Calu3 (cell line): ENCODE data around the gene STXBP2. TPM values are rescaled to one million over a fixed set of nuclear protein-coding genes. Genes with fewer than 3 reads are reported as not detected.

Experiments used
- BruUV-seq: library from RNA; stranded (reverse); fragments of 400-500 nt; replicated peaks from 2 replicates; lab custom pipeline; 2021; lab: Mats Ljungman, UMichigan
- CTCF ChIA-PET: fragments of 300-600 bp; sonication (Branson Sonifier 250); formaldehyde crosslinking; loops from one replicate; lab custom pipeline; 2022; ENCODE audit warnings: antibody characterized with exemption; lab: Charles Lee
- DNase-seq: peaks from one replicate; pipeline ENCODE4 v3.0.0; 2022
- H3K27ac Mint-ChIP-seq: one replicate; pipeline ENCODE4 v1.8.0; 2022; ENCODE audit warnings: mixed read lengths; ENCODE audit not compliant: unreplicated experiment
- H3K27me3 Mint-ChIP-seq: one replicate; pipeline ENCODE4 v1.8.0; 2022; ENCODE audit warnings: mixed read lengths; ENCODE audit not compliant: unreplicated experiment
- H3K36me3 Mint-ChIP-seq: one replicate; pipeline ENCODE4 v1.8.0; 2022; ENCODE audit warnings: mild to moderate bottlenecking, moderate library complexity, mixed read lengths; ENCODE audit not compliant: insufficient read depth, unreplicated experiment
- H3K4me1 Mint-ChIP-seq: one replicate; pipeline ENCODE4 v1.8.0; 2022; ENCODE audit warnings: mild to moderate bottlenecking, low read depth, mixed read lengths; ENCODE audit not compliant: unreplicated experiment
- H3K4me3 Mint-ChIP-seq: one replicate; pipeline ENCODE4 v1.8.0; 2022; ENCODE audit warnings: mild to moderate bottlenecking, low read depth, moderate library complexity, mixed read lengths; ENCODE audit not compliant: unreplicated experiment
- H3K9me3 Mint-ChIP-seq: one replicate; pipeline ENCODE4 v1.8.0; 2022; ENCODE audit warnings: low read depth, mixed read lengths; ENCODE audit not compliant: unreplicated experiment
- intact Hi-C: fragments of 100-400 bp; cut with micrococcal nuclease; formaldehyde crosslinking; loops from one replicate; pipeline ENCODE4 v1.10.0; 2022; ENCODE audit not compliant: unreplicated experiment
- total RNA-seq: library from RNA; stranded (reverse); gene quantifications from 2 replicates; pipeline ENCODE4 v1.2.3, GENCODE V29; 2022
- TF ChIP-seq, protein P1 (sequence below): fragments of 200-600 bp; IDR thresholded peaks from one replicate; pipeline ENCODE4 v1.8.0; 2022; ENCODE audit warnings: antibody characterized with exemption; ENCODE audit not compliant: unreplicated experiment

STXBP2 gene
- total RNA-seq, 1 experiment from 2014 or later: 132 TPM

DNA sequence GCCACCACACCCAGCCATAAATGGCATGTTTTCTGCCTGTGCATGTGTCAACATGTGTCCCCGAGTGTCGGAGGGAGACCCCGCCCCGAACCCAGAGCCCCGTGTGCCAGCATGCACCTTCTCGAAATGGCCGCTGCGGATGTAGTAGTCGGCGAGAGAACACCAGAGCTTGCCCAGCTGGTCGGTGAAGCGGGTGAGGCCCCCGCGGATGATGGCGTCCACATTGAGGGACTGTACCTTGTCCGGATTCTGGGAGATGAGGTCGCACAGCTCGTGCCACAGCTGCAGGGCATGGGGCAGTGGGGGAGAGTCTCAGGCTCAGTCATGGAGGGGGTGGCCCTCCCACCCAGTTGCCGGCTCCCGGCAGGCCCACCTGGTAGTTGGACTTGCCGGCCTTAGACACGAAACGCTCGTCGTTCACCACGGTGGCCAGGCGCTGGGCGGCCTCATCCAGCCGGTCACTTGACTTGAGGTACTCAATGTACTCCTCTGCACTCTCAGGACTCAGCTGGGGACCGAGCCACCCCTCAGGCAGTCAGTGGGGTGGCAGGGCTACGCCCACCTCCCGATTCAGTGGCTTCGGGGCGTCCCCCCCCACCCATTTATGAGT, 11.0 kb upstream of the STXBP2 start:
- intact Hi-C loops: no loop called here
- CTCF ChIA-PET: no interaction called here
- BruUV-seq: no TSS peak
- no peak for DNase-seq
- TF ChIP-seq, protein P1, sequence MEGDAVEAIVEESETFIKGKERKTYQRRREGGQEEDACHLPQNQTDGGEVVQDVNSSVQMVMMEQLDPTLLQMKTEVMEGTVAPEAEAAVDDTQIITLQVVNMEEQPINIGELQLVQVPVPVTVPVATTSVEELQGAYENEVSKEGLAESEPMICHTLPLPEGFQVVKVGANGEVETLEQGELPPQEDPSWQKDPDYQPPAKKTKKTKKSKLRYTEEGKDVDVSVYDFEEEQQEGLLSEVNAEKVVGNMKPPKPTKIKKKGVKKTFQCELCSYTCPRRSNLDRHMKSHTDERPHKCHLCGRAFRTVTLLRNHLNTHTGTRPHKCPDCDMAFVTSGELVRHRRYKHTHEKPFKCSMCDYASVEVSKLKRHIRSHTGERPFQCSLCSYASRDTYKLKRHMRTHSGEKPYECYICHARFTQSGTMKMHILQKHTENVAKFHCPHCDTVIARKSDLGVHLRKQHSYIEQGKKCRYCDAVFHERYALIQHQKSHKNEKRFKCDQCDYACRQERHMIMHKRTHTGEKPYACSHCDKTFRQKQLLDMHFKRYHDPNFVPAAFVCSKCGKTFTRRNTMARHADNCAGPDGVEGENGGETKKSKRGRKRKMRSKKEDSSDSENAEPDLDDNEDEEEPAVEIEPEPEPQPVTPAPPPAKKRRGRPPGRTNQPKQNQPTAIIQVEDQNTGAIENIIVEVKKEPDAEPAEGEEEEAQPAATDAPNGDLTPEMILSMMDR: no peak
- H3K4me1 Mint-ChIP-seq: peaks cover 7% of the 10 kb centered on the region
- no peak overlapping the region for H3K27ac Mint-ChIP-seq
- no peaks in the 10 kb centered on the region for H3K9me3 Mint-ChIP-seq
- no peak overlapping the region for H3K4me3 Mint-ChIP-seq
- H3K27me3 Mint-ChIP-seq: no peaks in the 10 kb centered on the region
- H3K36me3 Mint-ChIP-seq: peaks cover 40% of the 10 kb centered on the region

DNA sequence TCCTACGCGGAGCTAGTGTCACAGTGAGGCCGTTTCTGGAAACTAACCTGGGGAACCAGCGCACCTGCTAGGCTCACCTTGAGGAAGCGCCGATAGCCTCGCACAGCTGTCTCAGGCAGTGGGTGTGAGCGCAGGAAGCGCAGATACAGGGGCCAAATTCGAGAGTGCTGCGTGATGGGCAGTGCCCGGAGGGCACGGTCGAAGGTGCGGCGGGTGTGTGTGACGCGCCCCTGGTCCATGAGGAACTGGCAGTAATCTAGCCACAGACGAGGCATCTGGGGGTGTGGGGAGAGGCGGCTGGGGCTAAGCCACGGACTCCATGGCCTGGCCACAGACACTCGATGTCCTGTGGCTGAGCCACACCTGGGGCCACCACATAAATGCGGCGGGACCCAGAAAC, 9.7 kb upstream of the STXBP2 start:
- Mint-ChIP-seq H3K27me3 (no peaks in the 10 kb centered on the region), H3K36me3 (peaks cover 40% of the 10 kb centered on the region), H3K27ac (no peak overlapping the region), H3K4me1 (peaks cover 7% of the 10 kb centered on the region), H3K9me3 (no peaks in the 10 kb centered on the region), H3K4me3 (no peak overlapping the region)
- BruUV-seq: no TSS peak
- CTCF ChIA-PET: no interaction called here
- intact Hi-C loops: no loop called here
- no peak for DNase-seq
- TF ChIP-seq, protein P1: no peak

DNA sequence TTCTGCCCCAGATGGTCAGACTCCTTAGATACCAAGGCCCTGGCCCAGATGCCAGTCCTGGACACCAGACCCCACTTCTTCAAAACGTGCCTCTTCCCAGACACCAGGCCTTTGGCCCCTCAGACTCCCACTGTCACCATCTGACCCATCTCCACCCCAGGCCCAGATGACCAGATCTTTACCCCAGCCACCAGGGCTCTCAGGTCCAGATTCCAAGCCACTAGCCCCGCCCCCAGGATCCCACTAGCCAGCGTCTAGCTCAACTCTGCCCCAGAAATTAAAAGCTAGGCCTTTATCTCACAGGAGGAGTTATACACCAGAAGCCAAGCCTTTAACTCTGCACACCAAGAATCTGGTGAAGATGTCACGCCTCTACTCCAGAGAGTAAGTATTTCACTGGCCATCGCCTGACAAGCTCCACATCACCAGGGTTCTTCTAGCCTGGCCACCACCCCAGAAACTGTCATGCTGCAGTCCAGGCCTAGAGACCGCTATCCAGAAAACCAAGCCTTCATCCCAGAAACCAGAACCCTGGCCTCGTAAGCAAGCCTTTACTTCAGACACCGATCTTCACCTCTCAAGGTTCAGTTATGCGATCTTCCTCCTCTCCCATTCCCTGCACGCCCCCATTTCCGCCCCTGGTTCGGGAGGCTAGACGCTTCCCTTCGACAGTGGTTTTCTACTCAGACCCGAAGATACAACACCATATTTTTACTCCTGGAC, 8.2 kb upstream of the STXBP2 start:
- Mint-ChIP-seq H3K4me1 (peaks cover 7% of the 10 kb centered on the region), H3K4me3 (peak overlapping the region; percentile 95), H3K36me3 (peaks cover 36% of the 10 kb centered on the region), H3K27me3 (no peaks in the 10 kb centered on the region), H3K27ac (peak overlapping the region; percentile 93), H3K9me3 (no peaks in the 10 kb centered on the region)
- intact Hi-C loops: no loop called here
- TF ChIP-seq, protein P1: no peak
- TSS peak; percentile 87 for BruUV-seq
- CTCF ChIA-PET: interaction anchor here (0.6 to 1.2 kb wide), 3 partner anchors 52 to 129 kb away, joined by 4 to 6 read pairs (median 4); partner anchors contain the start of gene TRAPPC5
- no peak for DNase-seq

DNA sequence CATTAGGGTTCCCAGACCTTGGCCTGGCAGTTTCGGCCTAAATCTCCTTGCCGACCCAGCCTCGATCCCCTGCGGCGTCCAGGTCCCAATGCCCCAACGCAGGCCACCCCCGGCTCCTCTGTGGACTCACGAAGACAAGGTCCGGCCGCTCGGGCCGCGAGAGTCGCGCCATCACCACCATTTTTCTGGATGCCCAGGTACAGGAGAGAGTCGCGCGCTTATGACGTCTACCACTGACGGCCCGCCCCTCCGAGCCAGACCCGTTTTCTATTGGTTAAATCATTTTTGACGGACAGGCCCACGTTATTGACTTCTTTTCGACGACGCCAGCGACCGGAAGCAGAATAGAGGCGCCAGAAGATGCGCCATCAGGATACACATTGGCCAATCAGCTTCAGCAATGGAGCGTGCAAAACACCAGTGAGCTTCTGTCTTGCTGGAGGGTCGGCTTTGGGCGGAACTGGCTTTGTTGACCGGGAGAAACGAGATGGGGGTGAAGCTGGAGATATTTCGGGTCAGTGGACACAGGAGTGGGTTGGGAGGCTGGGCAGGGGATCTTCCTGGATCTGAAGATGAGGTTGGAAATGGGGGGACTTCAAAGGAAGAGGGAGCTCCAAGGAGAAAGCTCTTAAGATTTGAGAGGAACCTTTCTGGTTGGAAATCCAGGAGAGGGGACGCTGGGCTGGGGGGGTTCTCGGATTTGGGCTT, 7.4 kb upstream of the STXBP2 start, which contains the start of the genes PET100 and XAB2:
Gene PET100, plus strand, starts transcription at position 447 of the 708 bp plus-strand sequence. Its CDS starts 41 bp downstream, at position 488.
Gene XAB2, minus strand, starts transcription at position 199 of the 708 bp plus-strand sequence. Its CDS starts 18 bp downstream, at position 181.
- CTCF ChIA-PET: interaction anchor here (0.6 to 1.4 kb wide), 8 partner anchors 9 to 188 kb away, joined by 3 to 7 read pairs (median 6); partner anchors contain the start of gene TRAPPC5
- intact Hi-C loops: no loop called here
- H3K36me3 Mint-ChIP-seq: peaks cover 41% of the 10 kb centered on the region
- no peaks in the 10 kb centered on the region for H3K9me3 Mint-ChIP-seq
- H3K27ac Mint-ChIP-seq: peak within 1 kb of the TSS; percentile 93
- no peaks in the 10 kb centered on the region for H3K27me3 Mint-ChIP-seq
- H3K4me1 Mint-ChIP-seq: peaks cover 7% of the 10 kb centered on the region
- BruUV-seq: no TSS peak
- H3K4me3 Mint-ChIP-seq: peak within 1 kb of the TSS; percentile 95
- DNase-seq: peak; percentile 86
- TF ChIP-seq, protein P1: no peak
